Measurements from ENCODE around the gene ELK3.

ELK3 gene

GRCh38 chr12:96190413-96191108, 3.6 kb upstream of the ELK3 start:
- DNase-seq: no peak

- no peak for DNase-seq
These were observed 1.1 kb upstream of the ELK3 start for GRCh38 chr12:96192926-96193573.

- no peak for DNase-seq
These were observed 358 bp downstream of the ELK3 start for GRCh38 chr12:96194576-96194889.

- DNase-seq: no peak
These were observed 1.0 kb downstream of the ELK3 start for GRCh38 chr12:96194971-96195844.

- no peak for DNase-seq
These were observed 1.8 kb downstream of the ELK3 start for GRCh38 chr12:96195845-96196451.

GRCh38 chr12:96196781-96197180, 2.6 kb downstream of the ELK3 start:
- no peak for DNase-seq

GRCh38 chr12:96197503-96198272, 3.5 kb downstream of the ELK3 start:
- DNase-seq: no peak

- DNase-seq: no peak
These were observed 4.8 kb downstream of the ELK3 start for GRCh38 chr12:96198965-96199364.

- no peak for DNase-seq
These were observed 5.3 kb downstream of the ELK3 start for GRCh38 chr12:96199464-96199863.

- DNase-seq: no peak
These were observed 7.4 kb downstream of the ELK3 start for GRCh38 chr12:96201272-96202227.

- no peak for DNase-seq
These were observed 10.2 kb downstream of the ELK3 start for GRCh38 chr12:96204381-96204780.

- DNase-seq: no peak
These were observed 11.7 kb downstream of the ELK3 start for GRCh38 chr12:96205908-96206307.

GRCh38 chr12:96206936-96207662, 12.9 kb downstream of the ELK3 start:
- no peak for DNase-seq

GRCh38 chr12:96208346-96208745, 14.2 kb downstream of the ELK3 start:
- DNase-seq: no peak

- no peak for DNase-seq
These were observed 14.8 kb downstream of the ELK3 start for GRCh38 chr12:96208801-96209549.

- DNase-seq: no peak
These were observed 16.3 kb downstream of the ELK3 start for GRCh38 chr12:96210376-96211055.

- DNase-seq: no peak
These were observed 17.8 kb downstream of the ELK3 start for GRCh38 chr12:96211988-96212387.

GRCh38 chr12:96212456-96213375, 18.5 kb downstream of the ELK3 start:
- no peak for DNase-seq

All from NCI-H1436 (cell line).